ENCODE results near the gene CLEC11A.

Gene CLEC11A

GRCh38 chr19:50706387-50706786, 16.8 kb upstream of the CLEC11A start:
- DNase-seq (ENCODE audit: insufficient read length, low spot score), result no peak
- no peak for FAIRE-seq
- TF ChIP-seq CTCF (IDR thresholded peaks at IDR 0.05; ENCODE audit: insufficient read depth, missing control alignments), result no peak

- FAIRE-seq (no peak), DNase-seq (ENCODE audit: insufficient read length, low spot score) (no peak)
- no peak for TF ChIP-seq CTCF (IDR thresholded peaks at IDR 0.05; ENCODE audit: insufficient read depth, missing control alignments)
Measured at GRCh38 chr19:50708179-50708879, 14.8 kb upstream of the CLEC11A start.

GRCh38 chr19:50710094-50710493, 13.1 kb upstream of the CLEC11A start:
- no peak for TF ChIP-seq CTCF (IDR thresholded peaks at IDR 0.05; ENCODE audit: insufficient read depth, missing control alignments)
- DNase-seq (ENCODE audit: insufficient read length, low spot score), result no peak
- no peak for FAIRE-seq

- no peak for TF ChIP-seq CTCF (IDR thresholded peaks at IDR 0.05; ENCODE audit: insufficient read depth, missing control alignments)
- FAIRE-seq (no peak), DNase-seq (ENCODE audit: insufficient read length, low spot score) (no peak)
Measured at GRCh38 chr19:50710612-50711011, 12.6 kb upstream of the CLEC11A start.

GRCh38 chr19:50711196-50711595, 12.0 kb upstream of the CLEC11A start:
- no peak for DNase-seq (ENCODE audit: insufficient read length, low spot score)
- TF ChIP-seq CTCF (IDR thresholded peaks at IDR 0.05; ENCODE audit: insufficient read depth, missing control alignments), result no peak
- FAIRE-seq, result no peak

- no peak for FAIRE-seq
- DNase-seq (ENCODE audit: insufficient read length, low spot score), result no peak
- TF ChIP-seq CTCF (IDR thresholded peaks at IDR 0.05; ENCODE audit: insufficient read depth, missing control alignments), result no peak
Measured at GRCh38 chr19:50711805-50712204, 11.4 kb upstream of the CLEC11A start.

GRCh38 chr19:50712833-50713232, 10.3 kb upstream of the CLEC11A start:
- no peak for DNase-seq (ENCODE audit: insufficient read length, low spot score)
- no peak for FAIRE-seq
- no peak for TF ChIP-seq CTCF (IDR thresholded peaks at IDR 0.05; ENCODE audit: insufficient read depth, missing control alignments)

Measured in D721Med (cell line).